Measurements from ENCODE around the gene GFER.
A peak's percentile ranks its signal among the peaks of the same experiment; 100 is the strongest.
"Not testable (repeated sequence)": the region's sequence is repeated elsewhere in the genome, so short reads cannot be mapped to it uniquely, and the experiment has no call there.

The GFER gene

DNA sequence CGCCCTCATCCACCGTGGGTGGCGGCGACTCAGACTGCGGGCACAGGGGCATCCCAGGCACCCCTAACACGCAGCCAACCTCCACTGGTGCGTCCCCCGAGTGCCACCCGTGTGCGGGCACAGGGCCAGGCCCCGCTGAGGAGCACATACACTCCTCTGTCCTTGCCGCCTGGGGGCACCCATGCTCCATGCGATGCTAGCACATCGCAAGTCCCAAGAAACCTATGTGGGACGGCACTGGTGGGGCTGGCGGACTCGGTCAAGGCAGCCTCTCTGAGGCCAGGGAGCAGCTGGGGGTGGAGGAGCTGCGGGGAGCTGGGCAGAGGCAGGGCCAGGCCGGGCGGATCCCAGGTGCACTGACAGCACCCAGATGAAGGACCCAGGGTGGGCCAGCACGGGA is 21.7 kb downstream of the GFER start:
- DNase-seq (ENCODE audit: low read depth in 2 of 2) = no peak

DNA sequence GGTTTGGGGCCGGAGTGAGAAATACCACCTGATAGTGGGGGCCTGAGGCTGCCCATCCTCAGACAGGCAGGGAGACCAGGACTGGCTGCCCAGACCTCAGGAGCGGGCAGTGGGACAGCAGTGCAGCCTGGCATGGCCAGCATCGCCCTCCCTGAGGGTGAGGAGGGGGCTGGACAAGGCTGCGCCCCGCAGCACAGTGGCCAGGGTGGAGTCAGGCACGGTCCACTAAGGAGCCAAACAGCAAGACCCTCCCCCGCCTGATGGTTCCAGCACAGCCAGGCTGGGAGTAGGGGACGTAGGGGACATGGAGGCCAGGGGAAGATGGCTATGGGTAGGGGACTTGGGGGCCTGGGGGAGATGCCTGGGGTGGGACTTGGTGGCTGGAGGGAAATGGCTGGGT is 22.3 kb downstream of the GFER start:
- DNase-seq (ENCODE audit: low read depth in 2 of 2) = no peak

DNA sequence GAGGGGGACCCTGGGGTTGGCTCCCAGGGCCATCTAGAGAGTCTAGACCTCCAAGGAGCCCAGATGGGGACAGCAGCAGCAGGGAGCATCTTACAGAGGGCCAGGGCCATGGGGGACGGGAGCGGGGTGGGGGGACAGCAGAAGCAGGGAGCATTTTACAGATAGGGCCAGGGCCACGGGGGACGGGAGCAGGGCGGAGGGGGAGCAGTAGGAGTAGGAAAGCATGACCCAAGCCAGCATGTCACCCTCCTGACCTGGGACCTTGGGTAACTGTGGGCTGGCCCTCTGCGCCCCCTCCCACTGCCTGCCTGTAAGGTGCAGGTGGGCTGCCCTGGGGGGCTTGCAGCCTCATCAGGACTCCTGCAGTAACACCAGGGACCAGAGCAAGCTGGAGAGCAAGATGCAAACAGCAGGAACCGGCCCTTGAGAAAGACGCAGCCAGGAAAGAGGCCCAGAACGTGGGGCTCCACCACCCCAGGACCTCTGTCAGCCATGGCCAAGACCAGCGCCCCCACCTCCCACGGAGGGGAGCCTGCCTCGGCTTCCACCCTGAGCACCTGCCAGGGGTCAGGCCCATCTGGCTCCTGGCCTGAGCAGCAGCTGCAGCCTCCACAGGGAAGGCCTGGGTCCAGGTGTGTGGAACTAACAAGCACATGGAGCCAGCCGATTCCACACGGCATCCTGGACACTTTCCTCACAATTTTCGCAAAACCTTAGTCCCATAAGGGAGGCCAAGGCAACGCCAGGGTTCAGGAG is 23.3 kb downstream of the GFER start:
- no peak for DNase-seq (ENCODE audit: low read depth in 2 of 2)

DNA sequence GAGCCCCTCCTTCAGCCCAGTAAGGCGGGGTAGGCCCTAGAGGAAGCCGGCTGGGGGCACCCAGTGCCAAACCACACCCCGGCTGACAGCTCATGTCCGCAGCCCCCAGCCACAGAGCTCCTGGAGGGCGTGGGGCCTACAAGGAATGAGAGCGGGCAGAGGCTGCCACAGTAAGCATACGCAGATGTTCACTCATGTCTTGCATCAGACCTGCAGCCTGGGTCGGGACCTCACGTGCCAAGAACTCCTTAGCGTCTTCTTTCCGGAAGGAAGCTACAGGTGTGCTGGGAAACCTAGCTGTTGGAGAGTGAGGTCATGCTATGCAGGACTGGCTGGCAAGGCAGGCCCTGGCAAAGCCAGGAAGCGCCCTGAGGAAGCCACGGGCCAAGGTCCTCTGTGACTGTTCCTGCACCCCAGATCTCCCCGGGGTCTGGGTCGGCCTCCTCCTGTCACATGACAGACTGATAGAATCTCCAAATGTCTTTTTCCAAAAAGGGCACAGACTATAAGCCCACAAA is 24.1 kb downstream of the GFER start:
- peak in 1 of 2 donors; percentile 46 for DNase-seq (ENCODE audit: low read depth in 2 of 2)

DNA sequence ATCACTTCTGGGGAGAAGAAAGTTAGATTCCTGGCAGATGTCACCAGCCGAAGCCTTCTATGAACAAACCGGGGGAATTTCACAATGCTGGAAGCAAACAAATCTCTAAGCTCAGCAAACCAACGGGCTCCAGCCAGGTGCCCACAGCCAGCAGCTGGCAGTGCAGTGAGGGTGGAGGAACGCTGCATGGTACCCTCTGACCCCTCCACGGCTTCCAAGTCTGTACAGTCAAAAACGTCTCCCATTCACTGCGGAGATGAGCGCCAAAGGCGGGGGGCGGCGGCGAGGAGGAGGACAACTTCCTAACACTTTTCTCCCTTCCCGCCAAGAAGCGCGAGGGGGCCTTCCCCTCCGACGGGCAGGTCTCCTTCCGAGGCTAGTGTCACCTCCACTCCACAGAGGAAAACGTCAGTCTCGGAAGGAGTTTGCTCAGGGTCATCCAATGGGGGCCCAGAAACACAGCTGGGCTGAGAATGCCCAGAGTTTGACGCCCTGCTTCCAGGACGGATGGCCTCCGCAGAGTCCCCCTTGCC is 24.7 kb downstream of the GFER start:
- DNase-seq (ENCODE audit: low read depth in 2 of 2) = no peak

DNA sequence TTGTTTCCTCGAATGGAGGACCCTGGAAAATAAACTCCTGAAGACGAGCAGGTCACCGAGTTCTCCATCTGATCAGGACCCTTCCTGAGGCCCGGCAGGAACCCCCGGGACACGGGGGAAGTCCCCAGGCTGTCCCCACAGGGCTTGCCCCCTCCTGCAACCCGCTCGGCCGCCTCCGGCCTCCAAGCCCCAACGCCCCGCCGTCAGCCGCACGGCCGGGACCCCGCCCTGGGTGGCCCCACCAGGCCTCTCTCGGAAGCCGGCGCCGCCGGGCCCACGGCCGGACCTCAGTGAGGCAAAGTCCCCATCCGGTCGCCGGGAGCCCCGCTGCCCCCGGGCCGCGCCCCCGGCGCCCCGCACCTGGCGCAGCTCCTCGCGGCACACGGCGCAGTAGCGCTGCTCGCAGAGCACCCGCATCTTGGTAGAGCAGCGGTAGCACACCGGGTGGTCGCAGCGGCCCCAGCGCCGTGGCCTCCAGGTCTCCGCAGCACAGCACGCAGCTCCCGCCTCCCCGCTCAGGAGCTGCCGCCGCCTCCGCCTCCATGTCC is 25.2 kb downstream of the GFER start:
- no peak for DNase-seq (ENCODE audit: low read depth in 2 of 2)

DNA sequence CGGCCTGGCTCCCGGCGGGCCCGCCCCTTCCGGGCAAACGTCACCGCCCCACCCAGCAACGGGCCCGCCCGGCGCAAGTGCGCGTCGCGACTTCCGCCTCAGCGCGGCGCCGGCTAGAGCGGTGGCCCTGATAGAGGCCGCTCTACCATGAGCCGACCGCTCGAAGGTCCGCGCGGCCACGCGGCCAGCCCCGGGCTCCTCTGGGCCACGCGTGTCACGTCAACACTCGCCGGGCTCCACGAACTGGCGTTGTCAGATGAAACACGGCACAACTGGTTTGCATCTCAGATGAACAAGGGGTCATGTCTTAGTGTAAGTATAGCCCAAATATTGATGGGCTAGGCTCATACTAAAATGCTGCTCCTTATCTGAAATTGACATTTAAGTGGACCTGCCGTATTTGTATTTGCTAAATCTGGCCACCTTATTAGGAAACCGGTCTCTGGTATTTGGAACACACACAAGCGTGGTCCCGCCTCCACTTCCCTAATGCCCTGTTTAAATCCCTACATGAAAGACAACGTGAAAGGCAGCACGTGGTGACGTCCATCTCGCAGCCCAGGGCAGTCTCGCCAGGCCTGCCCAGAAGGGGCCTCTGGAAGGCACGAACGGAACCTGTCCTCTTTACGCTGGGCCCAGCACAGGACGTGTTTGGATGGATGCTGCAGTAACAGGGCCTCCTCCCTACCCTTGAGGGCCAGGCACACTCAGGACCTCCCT is 26.0 kb downstream of the GFER start, which contains the start of gene ZNF598:
ZNF598 (minus strand) TSS at position 31 of the 720 bp plus-strand sequence.
- DNase-seq (ENCODE audit: low read depth in 2 of 2) = peak; percentile 68 to 73

DNA sequence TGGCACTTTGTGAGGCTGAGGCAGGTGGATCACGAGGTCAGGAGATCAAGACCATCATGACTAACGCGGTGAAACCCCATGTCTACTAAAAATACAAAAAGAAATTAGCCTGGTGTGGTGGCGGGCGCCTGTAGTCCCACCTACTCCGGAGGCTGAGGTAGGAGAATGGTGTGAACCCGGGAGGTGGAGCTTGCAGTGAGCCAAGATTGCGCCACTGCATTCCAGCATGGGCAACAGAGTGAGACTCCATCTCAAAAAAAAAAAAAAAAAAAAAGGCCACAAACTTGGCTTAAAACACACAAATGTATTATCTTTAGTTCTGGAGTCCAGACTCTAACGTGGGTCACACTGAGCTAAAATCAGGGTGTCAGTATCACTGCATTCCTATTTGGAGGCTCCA is 27.7 kb downstream of the GFER start:
- DNase-seq (ENCODE audit: low read depth in 2 of 2) = not testable (repeated sequence)

DNA sequence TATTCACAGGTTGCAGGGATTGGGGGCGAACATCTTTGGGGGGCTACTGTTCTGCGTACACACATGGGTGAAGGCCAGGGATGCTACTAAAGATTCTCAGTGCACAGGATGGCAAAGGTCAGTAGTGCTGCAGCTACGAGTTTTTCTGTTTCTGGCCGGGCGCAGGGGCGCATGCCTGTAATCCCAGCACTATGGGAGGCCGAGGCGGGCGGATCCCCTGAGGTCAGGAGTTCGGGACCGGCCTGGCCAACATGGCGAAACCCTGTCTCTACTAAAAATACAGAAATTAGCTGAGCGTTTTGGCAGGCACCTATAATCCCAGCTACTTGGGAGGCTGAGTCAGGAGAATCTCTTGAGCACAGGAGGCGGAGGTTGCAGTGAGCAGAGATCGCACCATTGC is 29.5 kb downstream of the GFER start:
- DNase-seq (ENCODE audit: low read depth in 2 of 2) = no peak

DNA sequence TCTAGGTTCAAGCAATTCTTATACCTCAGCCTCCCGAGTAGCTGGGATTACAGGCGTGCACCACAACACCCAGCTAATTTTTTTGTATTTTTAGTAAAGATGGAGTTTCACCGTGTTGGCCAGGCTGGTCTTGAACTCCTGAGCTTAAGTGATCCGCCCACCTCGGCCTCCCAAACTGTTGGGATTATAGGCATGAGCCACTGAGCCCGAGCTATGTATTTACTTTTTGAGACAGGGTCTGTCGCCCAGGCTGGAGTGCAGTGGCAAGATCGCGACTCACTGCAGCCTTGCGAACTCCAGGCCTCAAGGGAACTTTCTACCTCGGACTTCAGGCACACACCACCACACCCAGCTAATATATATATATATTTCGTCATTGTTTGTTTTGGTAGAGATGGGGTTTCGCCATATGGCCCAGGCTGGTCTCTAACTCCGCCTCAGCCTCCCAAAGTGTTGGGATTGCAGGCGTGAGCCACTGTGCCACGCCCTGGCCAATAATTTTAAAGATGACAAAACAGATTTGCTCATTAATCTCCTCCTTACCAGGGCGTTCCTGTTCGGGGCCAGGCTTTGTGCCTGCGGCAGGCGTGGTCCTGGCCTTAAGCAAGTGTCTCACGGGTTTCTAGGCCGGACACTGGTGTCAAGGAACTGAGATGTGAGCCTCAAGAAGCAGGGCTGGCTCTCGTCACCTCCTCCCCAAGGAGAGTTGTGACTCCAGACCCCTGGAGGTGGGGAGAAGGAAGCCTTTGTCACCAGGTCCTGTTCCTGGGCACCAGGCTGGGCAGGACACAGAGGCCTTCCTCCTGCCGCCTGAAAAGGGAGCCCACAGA is 31.3 kb downstream of the GFER start:
- no peak for DNase-seq (ENCODE audit: low read depth in 2 of 2)

DNA sequence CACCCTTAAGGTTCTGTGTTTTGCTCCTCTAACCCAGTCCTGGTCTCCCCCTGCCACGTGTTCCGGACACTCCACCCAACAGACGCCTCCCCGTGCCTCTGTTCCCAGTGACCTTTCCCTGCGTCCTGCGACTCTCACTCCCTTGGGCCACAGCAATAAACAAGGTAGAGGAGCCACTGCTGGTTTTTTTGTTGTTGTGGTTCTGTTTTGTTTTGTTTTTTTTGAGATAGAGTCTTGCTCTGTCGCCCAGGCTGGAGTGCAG is 31.9 kb downstream of the GFER start:
- no peak for DNase-seq (ENCODE audit: low read depth in 2 of 2)

DNA sequence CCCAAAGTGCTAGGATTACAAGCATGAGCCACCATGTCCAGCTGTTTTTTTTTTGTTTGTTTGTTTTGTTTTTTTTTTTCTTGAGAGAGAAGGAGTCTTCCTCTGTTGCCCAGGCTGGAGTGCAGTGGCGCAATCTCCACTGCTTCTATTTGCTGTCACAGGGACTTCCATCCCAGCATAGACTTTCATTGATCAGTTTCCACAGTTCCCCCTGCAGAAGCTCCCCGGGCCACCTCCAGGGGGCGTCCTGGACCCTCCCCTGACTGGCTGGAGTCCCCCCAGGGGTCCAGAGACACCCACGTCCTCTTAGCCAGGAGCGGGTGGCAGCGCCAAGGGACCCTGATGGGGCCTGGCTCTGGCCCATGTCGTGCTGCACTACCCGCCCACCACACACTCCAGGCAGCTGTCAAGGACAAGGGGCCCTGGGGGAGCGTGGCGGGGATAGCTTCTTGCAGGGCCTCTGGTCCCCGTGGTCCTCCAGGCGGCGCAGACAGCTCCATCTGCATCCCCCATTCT is 32.5 kb downstream of the GFER start:
- DNase-seq (ENCODE audit: low read depth in 2 of 2) = no peak

DNA sequence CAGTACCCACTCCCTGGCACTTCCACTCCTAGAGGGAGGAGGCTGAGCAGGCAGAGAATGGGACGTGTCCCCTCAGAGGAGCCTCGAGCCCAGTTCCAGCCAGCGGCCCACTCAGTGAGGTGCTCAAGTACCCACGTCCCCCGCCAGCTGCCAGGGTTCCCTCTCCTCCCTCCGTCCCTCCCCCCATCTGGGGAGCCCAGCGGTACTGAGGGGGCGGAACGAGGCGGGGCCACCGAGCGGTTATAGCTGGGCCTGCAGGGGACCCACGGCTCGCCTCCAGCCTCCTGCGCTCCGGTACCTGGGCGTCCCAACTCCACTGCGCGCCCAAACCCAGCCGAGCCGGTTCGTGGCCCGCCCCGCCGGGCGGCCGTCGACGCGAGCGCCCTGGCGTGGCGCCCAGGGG is 35.5 kb downstream of the GFER start, which contains the start of gene NPW:
NPW (plus strand) TSS at position 268 of the 403 bp plus-strand sequence.
- DNase-seq (ENCODE audit: low read depth in 2 of 2) = peak; percentile 28 to 38

DNA sequence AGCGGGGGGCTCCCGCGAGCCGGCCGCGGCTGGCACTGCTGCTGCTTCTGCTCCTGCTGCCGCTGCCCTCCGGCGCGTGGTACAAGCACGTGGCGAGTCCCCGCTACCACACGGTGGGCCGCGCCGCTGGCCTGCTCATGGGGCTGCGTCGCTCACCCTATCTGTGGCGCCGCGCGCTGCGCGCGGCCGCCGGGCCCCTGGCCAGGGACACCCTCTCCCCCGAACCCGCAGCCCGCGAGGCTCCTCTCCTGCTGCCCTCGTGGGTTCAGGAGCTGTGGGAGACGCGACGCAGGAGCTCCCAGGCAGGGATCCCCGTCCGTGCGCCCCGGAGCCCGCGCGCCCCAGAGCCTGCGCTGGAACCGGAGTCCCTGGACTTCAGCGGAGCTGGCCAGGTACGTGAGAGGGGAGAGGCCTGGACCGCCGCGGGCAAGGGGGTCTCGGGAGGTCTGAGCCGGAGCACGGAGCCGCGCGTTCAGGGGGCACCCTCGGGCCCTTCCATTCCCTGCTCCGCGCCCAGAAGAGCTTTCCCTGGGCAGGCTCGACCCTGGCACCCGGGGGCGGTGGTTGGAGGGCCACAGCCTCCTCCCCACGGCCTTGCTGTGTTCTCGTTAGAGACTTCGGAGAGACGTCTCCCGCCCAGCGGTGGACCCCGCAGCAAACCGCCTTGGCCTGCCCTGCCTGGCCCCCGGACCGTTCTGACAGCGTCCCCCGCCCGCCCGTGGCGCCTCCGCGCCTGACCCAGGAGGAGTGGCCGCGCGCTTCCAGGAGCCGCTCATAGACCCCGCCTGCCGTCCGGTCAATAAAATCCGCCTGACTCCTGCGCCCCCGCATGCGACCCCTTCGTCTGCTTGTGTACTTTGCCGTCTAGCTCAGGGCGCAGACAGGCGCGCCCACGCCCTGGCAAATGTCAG is 36.2 kb downstream of the GFER start:
- DNase-seq (ENCODE audit: low read depth in 2 of 2) = no peak

DNA sequence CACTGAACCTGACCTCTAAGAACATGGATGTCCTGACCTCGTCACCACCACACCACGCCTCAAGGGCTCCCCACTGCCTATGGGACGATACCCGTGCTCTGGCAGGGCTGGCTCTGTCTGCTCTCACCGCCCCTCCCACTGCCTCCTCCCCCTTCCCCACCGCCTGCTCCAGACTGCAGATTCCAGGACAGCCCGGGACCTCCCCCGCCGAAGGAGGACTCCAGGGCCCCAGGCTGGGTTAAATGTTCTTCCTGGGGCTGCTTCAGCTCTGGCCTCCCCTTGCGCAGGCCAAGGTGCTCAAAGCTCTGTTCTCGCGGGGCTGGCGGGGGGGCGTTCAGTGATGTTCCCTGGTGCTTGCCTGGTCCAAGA is 38.7 kb downstream of the GFER start:
- DNase-seq (ENCODE audit: low read depth in 2 of 2) = no peak

DNA sequence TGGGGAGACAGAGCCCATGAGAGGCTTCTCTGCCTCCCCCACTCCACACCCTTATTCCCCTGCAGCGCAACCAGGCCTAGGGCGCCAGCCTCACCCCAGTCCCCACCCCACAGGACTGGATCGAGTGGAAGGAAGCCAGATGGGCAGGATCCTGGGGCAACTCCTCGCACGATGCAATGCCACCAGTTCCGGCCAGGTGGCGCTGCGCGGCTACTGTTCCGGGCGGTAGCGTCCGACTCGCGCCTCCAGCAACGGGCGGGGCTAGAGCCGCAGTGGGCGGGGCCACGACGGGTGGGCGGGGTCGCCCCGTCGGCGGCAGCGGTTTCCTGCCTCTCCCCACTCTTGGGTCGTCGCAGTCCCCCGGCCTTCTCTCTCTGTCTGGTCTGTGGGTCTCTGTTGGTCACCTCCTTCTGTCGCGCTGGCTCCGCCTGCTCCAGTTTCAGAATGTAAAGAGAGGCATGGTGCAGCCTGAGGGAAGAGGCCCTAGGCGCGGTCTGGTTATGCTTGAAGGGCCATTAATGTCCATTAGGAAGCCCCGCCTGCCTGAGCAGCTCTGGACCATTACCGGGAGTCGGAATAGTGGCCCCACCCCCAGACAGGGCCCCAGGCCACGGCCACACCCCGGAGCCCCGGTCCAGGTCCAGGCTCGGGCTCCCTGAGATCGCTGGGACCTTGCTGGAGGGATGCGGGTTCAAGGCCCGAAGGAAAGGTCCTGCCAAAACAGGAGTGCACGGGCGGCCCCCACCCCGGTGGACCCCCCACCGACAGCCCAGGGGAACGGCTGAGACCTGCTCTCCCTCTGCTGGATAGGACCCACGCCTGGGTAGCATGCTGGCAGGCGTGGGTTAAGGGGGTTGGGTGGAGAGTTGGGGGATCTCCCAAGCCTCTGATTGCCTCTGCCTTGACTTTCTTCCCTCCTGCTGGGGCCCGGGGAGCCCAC is 39.4 kb downstream of the GFER start:
- peak; percentile 88 to 91 for DNase-seq (ENCODE audit: low read depth in 2 of 2)

DNA sequence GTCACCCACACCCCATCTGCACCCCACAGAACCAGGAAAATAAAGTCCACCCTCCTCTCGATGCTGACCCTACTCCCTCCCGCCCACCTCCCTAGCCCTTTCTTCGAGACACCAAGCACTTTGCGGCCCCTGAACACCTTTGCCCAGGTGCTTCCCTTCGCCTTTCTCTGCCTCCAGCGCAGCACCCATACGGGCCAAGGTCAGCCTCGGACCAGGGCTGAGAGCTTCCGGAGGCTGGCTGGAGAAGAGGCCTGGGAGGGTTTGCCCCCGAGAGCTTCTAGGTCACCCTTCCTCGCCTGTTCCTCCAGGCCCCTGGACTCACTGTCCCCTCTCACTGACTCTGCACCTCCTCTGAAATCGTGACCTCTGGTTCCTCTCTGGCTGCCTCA is 40.0 kb downstream of the GFER start:
- DNase-seq (ENCODE audit: low read depth in 2 of 2) = no peak

DNA sequence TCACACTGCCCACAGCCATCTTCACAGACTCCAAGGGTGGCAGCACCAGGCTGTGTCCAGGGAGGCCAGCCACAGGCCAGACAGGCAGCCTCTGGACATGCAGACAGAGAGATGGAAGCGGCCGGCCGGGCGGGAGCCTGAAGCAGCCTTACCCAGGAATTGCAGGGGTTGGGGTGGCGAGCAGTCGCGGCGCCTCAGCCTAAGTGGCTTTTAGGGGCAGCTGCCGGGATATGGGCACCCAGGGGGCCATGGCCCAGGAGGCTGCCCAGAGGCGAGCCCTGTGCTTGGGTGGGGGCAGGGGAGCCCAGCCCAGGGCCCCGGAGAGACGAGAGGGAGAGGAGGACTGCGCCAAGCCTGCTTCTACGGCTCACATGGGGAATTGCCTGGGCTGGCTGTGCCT is 41.3 kb downstream of the GFER start:
- no peak for DNase-seq (ENCODE audit: low read depth in 2 of 2)

DNA sequence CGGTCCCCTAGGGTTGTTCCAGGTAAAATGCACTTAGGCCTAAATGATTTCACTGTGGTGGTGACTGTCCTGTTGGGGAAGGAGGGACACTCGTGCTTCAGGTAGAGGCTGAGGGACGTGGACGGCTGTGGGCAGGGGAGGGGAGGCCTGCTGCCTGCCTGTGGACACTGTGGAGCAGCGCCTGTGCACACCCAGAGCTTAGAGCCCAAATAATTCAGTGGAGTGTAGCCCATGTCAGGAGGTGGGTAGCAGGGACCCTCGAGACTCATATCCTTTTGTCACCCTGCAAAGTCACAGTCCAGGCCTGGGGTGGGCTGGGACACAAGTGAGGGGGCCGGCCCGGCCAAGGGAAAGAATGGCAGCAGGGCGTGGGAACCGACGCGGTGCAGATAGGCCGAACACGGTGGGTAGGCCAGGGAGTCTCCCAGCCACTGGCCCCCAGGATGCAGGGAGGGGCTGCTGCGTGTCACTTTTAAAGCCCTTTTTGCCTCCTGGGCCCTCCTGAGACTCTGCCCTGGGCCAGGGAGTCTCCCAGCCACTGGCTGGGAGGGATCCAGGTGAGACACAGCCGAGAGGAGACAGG is 42.0 kb downstream of the GFER start:
- no peak for DNase-seq (ENCODE audit: low read depth in 2 of 2)
